ENCODE data around the gene ZNF143. TPM values are rescaled to one million over a fixed set of nuclear protein-coding genes. Genes with fewer than 3 reads are reported as not detected.

The ZNF143 gene
- total and polyA plus RNA-seq, 10 of the 15 experiments (the other 5 are each of a cell fraction or from before 2014, with no cell fraction given), result 13.6 to 48.7 (median 19.4) TPM

GRCh38 chr11:9461063-9461759, 399 bp downstream of the ZNF143 start (continued):
- TF ChIP-seq, protein P1, sequence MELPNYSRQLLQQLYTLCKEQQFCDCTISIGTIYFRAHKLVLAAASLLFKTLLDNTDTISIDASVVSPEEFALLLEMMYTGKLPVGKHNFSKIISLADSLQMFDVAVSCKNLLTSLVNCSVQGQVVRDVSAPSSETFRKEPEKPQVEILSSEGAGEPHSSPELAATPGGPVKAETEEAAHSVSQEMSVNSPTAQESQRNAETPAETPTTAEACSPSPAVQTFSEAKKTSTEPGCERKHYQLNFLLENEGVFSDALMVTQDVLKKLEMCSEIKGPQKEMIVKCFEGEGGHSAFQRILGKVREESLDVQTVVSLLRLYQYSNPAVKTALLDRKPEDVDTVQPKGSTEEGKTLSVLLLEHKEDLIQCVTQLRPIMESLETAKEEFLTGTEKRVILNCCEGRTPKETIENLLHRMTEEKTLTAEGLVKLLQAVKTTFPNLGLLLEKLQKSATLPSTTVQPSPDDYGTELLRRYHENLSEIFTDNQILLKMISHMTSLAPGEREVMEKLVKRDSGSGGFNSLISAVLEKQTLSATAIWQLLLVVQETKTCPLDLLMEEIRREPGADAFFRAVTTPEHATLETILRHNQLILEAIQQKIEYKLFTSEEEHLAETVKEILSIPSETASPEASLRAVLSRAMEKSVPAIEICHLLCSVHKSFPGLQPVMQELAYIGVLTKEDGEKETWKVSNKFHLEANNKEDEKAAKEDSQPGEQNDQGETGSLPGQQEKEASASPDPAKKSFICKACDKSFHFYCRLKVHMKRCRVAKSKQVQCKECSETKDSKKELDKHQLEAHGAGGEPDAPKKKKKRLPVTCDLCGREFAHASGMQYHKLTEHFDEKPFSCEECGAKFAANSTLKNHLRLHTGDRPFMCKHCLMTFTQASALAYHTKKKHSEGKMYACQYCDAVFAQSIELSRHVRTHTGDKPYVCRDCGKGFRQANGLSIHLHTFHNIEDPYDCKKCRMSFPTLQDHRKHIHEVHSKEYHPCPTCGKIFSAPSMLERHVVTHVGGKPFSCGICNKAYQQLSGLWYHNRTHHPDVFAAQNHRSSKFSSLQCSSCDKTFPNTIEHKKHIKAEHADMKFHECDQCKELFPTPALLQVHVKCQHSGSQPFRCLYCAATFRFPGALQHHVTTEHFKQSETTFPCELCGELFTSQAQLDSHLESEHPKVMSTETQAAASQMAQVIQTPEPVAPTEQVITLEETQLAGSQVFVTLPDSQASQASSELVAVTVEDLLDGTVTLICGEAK (IDR thresholded peaks at IDR 0.05; ENCODE audit: borderline replicate concordance), result no peak; the same call in 1 of the 2 replicates
- TF ChIP-seq TAF1 (IDR thresholded peaks at IDR 0.05; ENCODE audit: borderline replicate concordance, low read depth, low read length) (peak; percentile 98), RELB (IDR thresholded peaks at IDR 0.05; ENCODE audit: low read depth) (no peak), CBX5 (IDR thresholded peaks at IDR 0.05; ENCODE audit: low read depth) (0 out of 2 replicates have a peak, but pooled peaks have one; percentile 10), EGR1 (IDR thresholded peaks at IDR 0.05; ENCODE audit: borderline replicate concordance in 1 of 2, low read depth in 2 of 2, low read length in 2 of 2) (peak in 1 of 2 experiments; percentile 24; a peak in 1 of 3 replicates), CREM (IDR thresholded peaks at IDR 0.05; ENCODE audit: low read depth) (no peak), MEF2B (IDR thresholded peaks at IDR 0.05; ENCODE audit: partially characterized antibody, poor library complexity, severe bottlenecking) (peak; percentile 97), CUX1 (IDR thresholded peaks at IDR 0.05; ENCODE audit: insufficient replicate concordance, low read depth, low read length) (no peak)
- TF ChIP-seq, protein P2, sequence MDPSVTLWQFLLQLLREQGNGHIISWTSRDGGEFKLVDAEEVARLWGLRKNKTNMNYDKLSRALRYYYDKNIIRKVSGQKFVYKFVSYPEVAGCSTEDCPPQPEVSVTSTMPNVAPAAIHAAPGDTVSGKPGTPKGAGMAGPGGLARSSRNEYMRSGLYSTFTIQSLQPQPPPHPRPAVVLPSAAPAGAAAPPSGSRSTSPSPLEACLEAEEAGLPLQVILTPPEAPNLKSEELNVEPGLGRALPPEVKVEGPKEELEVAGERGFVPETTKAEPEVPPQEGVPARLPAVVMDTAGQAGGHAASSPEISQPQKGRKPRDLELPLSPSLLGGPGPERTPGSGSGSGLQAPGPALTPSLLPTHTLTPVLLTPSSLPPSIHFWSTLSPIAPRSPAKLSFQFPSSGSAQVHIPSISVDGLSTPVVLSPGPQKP (IDR thresholded peaks at IDR 0.05; ENCODE audit: low read depth, low read length), result no peak
- TF ChIP-seq, protein P3, sequence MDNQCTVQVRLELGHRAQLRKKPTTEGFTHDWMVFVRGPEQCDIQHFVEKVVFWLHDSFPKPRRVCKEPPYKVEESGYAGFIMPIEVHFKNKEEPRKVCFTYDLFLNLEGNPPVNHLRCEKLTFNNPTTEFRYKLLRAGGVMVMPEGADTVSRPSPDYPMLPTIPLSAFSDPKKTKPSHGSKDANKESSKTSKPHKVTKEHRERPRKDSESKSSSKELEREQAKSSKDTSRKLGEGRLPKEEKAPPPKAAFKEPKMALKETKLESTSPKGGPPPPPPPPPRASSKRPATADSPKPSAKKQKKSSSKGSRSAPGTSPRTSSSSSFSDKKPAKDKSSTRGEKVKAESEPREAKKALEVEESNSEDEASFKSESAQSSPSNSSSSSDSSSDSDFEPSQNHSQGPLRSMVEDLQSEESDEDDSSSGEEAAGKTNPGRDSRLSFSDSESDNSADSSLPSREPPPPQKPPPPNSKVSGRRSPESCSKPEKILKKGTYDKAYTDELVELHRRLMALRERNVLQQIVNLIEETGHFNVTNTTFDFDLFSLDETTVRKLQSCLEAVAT (IDR thresholded peaks at IDR 0.05), result 0 out of 2 replicates have a peak, but pooled peaks have one; percentile 39
